ENCODE measurements around the gene SMARCD1.

- TF ChIP-seq TAF1 (IDR thresholded peaks at IDR 0.05; ENCODE audit: borderline replicate concordance, insufficient read depth, low read length) (no peak), POLR2AphosphoS5 (IDR thresholded peaks at IDR 0.05; ENCODE audit: low read depth, low read length) (no peak), REST (IDR thresholded peaks at IDR 0.05; ENCODE audit: insufficient read depth in 1 of 2, low read depth in 2 of 2, low read length in 2 of 2) (no peak), SIN3A (IDR thresholded peaks at IDR 0.05; ENCODE audit: borderline replicate concordance, insufficient read depth, low read length) (no peak)
Measured at GRCh38 chr12:50038336-50038735, 46.8 kb upstream of the SMARCD1 start.

All from PFSK-1 (cell line).